Daoy (cell line): Measurements from ENCODE around the gene TSPAN10. TPM values are rescaled to one million over a fixed set of nuclear protein-coding genes. Genes with fewer than 3 reads are reported as not detected.
A peak's percentile ranks its signal among the peaks of the same experiment; 100 is the strongest.

Experiments used
- DNase-seq: peaks from one replicate; pipeline ENCODE4 v3.0.0-alpha.2; 2015; ENCODE audit warnings: low read depth
- total RNA-seq: library from RNA; depleted of rRNA; stranded (reverse); fragments of >200 nt; shearing (Covaris generic); gene quantifications from 2 replicates; pipeline ENCODE4 v1.2.3, GENCODE V29; 2014

Gene TSPAN10
- total RNA-seq, 1 experiment from 2014 or later, result 2.3 TPM

DNA sequence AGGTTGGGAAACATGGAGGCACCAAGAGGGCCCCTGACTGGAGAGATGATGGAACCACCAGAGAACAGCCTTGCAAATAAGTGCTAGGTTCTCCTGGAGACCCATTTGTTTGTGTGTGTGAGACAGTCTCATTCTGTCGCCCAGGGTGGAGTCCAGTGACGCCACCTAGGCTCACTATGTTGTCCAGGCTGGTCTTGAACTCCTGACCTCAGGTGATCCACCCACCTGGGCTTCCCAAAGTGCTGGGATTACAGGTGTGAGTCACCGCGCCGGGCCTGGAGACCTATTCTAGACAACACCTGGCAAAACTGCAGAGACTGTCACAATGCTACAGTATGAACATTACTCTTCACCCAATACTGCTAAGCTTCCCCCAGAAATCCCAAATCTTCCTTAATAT is 1.6 kb upstream of the TSPAN10 start:
- DNase-seq, result no peak

DNA sequence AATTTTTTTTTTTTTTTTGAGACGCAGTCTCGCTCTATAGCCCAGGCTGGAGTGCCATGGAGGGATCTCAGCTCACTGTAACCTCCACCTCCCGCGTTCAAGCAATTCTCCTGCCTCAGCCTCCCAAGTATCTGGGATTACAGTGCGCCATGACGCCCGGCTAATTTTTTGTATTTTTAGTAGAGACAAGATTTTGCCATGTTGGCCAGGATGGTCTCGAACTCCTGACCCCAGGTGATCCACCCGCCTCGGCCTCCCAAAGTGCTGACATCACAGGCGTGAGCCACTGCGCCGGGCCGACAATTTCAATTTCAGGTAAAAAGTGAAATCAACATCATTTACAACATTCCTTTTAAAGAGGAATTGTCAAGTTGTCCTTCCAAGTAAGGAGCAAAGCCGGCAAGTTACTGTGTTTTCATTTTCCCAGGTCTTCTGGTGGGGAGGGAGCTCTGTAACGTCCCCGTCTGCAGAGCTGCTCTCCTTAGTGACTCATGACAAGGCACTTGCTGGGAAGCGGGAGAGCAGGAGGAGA is 957 bp upstream of the TSPAN10 start:
- peak; percentile 70 for DNase-seq

DNA sequence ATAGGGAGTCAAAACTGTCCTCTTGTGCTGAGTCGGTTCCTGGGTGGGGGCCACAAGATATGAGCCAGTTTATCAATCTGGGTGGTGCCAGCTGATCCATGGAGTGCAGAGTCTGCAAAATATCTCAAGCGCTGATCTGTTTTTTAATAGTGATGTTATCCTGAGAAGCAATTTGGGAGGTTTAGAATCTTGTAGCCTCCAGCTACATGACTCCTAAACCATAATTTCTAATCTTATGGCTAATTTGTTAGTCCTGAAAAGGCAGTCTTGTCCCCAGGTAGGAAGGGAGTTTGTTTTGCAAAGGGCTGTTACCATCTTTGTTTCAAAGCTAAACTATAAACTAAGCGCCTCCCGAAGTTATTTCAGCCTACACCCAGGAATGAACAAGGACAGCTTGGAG is 1.7 kb downstream of the TSPAN10 start:
- no peak for DNase-seq

DNA sequence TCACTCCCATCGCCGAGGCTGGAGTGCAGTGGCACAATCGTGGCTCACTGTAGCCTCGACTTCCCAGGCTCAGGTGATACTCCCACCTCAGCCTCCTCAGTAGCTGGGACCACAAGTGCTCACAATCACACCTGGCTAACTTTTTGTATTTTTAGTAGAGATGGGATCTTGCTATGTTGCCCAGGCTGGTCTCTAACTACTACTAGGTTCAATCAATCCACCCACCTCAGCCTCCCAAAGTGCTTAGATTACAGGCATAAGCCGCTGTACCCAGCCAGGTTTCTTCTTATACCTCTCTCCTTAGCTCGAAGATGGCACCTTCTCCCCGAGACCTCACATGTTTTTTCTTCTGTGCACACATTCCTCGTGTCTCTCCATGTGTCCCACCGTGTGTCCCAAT is 3.0 kb downstream of the TSPAN10 start:
- no peak for DNase-seq

DNA sequence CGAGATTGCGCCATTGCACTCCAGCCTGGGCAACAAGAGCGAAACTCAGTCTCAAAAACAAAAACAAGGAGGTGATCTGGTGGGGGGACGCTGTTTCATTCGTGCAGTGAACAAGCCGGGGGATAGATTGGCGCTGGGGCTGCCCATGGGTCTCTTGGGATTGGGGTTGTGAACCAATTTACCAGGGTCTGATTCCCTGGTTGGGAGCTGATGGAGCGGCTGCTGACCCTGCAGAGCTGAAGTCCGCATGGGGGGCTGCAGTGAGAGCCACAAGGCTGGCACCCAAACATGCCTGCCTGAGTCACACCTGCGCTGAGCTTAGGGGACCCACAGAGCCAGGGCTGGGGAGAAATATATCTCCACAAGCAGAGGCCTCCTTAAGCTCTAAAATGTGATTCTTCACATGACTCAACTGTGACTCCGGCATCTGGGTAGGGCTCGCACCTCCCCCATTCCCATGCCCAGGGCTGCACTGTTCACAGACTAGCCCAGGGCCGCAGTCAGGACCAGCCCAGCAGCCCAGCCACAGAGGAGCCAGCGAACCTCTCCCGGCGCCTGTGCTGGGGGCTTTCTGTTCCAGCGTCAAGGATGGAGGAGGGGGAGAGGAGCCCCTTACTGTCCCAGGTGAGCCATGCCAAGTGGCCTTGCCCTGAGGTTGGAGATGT is 5.0 kb downstream of the TSPAN10 start:
- DNase-seq, result peak; percentile 75

DNA sequence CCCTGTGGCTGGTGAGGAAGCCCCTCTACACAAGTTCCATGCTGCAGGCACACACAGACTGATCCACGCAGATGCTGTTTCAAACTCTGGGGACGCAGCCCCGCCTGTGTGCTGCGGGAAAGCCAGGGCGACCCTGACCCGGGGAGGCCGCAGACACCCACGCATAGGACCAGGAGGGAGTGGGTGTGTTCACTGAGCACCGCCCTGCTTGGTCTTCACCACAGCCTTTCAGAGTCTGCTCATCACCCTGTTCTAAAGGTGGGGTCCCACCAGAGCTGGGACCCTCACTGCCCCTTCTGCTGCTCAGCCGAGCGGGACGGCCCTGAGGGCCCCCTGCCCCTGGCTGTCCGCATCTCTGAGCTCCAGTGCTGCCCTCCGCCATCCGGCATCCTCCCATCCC is 7.5 kb downstream of the TSPAN10 start:
- DNase-seq, result no peak

DNA sequence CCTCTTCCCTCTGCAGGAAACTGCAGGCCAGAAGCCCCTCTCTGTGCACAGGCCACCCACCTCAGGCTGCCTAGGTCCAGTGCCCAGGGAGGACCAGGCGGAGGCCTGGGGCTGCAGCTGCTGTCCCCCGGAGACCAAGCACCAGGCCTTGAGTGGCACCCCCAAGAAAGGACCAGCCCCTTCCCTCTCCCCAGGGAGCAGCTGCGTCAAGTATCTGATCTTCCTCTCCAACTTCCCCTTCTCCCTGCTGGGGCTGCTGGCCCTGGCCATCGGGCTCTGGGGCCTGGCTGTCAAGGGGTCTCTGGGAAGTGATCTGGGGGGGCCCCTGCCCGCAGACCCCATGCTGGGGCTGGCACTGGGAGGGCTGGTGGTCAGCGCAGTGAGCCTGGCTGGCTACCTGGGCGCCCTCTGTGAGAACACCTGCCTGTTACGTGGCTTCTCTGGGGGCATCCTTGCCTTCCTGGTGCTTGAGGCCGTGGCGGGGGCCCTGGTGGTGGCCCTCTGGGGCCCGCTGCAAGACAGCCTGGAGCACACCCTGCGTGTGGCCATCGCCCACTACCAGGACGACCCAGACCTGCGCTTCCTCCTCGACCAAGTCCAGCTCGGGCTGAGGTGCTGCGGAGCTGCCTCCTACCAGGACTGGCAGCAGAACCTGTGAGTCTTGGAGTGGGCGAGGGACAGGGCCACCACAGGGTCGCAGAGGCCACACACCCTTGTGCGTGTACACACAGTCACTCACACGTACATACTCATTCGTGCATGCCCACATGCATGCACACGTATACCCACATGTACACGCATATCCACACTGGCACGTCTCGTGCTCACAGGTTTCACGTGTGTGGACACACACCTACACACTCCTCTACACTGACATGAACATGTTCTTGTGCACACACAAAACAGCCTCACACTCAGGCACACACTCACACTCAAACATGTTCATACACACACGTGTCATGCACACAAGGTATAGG is 8.3 kb downstream of the TSPAN10 start:
- DNase-seq, result no peak

DNA sequence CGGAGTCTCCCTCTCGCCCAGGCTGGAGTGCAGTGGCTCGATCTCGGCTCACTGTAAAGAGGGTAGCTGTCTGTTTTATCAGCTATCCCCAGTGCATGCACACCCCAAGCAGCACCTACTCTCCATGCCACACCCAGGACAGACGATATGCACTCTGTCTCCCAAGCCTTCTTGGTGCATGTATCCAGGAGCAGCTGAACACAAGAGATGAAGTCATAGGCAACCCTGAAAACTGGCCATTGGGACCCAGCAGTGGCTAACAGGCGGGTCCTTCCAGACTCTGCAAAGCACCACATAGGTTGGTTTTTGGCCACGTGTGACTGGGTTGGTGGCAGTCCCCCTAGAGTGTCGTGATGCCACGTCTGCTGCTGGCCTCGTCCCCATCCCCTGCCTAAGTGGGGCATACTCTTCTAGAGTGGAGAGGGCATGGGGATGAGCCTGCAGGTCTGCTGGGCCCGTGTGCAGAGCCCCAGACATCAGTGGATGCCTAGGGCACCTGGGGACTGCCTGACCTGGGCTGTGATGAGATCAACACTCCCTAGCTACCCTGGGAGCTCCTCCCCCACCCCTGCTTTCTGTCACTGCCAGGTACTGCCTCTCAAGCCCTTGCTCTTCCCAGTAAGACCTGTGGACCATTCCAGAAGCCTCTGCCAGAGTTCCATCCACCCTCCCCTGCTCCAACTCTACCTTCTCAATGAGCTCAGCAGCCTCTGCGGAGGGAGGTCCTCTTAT is 10.0 kb downstream of the TSPAN10 start:
- no peak for DNase-seq

DNA sequence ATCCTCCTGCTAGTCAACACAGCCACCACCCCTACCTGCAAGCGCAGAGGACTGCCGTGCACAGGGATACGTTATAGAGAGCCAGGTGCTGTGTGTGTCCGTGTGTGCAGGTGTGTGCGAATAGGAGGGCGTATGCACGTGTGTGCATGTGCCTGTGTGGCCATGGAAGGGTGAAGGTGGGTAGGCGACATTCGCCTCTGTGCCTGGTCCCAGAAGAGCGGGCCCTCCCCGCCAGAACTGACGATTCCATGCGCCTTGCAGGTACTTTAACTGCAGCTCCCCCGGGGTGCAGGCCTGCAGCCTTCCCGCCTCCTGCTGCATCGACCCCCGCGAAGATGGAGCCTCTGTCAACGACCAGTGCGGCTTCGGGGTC is 10.6 kb downstream of the TSPAN10 start:
- no peak for DNase-seq

DNA sequence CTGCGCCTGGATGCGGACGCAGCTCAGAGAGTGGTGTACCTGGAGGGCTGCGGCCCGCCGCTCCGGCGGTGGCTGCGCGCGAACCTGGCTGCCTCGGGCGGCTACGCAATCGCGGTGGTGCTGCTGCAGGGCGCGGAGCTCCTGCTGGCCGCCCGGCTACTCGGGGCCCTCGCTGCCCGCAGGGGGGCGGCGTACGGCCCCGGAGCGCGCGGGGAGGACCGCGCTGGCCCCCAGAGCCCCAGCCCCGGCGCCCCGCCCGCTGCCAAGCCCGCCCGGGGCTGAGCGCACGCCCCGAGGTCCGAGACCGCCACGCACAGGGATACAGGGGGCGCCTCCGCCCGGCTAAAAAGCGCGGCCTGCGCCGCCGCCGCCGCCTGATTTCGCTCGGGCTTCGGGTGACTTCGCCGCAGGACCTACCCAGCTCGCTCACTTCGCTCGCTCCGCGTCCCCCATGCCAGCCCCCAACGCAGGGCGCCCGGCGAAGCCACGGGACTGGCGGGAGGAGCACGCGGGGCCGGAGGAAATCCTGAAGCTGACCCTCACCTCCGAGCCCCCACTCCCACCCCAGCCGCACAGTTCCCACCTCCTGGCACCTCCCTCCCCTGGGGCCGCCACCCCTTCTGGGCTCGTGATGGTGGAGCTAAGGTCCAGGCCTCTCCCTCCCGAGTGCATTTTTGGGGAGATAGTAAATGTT is 11.2 kb downstream of the TSPAN10 start:
- no peak for DNase-seq

DNA sequence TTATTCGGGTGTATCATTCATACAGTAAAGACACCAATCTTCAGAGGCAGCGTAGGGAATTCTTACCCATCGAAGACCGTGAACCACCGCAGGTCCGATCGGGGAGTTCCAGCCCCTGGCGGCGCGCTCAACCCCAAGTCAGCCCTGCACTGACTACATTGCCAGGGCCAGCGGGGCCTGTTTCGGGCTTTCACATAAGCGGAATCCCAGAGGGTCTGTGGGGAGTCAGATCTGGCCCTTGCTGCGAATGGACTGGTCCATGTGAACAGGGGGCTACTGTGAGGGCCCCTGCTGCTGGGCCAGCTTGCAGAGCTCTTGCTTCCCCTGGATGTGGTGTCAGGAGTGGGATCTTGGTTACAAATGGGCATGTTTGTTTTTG is 11.7 kb downstream of the TSPAN10 start:
- no peak for DNase-seq

DNA sequence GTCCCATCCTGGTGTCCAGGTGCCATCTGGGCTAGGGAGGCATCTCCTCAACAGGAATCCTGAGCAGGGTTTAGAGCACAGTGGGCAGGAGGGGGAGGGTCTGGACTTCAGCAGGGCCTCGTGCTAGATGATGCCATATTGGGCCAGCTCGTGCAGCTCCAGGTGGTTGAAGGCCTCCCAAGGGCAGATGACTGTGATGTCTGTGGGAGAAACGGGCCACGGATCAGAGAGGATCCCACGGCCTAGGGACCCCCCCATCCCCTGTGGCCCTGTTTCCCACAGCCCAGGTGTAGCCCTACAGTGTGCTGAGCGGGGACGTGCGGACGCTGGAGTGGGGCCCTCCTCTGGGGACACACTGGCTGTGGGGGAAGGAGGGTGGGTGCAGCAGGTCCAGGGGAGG is 14.0 kb downstream of the TSPAN10 start:
- no peak for DNase-seq

DNA sequence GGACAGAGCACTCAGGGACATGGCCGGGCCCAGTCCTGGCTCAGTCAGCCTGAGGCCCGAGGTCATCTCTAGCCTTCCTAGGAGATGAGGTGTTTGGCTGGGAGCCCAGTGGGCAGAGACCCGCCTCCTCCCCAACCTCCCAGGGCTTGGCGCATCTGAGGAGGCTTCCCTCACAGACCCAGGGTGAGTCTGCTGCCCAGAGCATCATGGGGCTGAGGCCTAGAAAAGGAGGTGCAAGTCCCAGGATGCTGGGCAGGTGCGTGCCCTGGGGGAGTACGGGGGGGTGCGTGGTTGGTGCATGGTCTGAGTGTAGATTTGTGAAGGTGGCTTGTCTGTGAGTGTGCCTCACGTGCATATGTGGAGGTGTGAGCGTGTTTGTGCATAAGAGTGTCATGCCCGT is 14.7 kb downstream of the TSPAN10 start:
- peak; percentile 80 for DNase-seq

DNA sequence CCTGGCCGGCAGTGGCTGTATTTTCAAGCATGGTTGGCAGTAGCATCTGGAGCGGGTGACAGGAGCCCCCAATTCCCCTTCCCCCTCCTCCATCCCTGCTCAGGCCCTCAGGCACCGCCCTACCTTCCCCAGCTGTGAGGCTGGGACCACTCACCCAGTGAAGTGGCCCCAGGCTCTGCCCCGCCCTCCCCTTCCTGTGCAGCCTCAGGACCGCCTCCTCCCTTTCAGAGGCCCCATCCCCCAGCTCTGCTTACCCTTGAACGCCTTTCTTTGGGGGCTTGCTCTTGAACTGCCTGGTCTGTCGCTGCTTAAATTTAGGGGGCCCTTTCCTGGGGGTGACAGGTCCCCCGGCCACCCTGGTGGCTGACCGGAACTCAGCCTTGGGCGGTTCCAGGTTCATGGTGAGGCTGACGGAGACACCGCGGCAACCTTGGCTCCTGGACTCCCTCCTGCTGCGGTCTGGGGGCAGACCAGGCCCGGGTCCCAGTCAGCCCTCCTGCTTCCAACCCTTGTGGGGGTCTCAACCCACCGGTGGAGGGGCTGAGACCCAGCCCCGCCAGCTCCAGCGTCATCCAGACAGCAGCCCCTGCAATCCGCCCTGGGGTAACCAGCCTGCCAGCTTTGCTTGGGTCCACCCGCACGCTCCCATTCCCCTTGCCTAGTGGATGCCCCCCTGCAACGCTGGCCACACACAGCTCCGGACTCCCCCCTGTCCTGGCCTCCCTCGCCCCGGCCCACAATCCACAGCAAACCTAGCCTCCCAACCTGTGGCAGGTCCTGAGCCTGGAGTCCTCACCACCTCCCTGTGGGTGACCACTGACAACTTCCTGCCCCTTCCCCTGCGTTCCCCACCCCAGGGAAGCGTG is 16.1 kb downstream of the TSPAN10 start:
- DNase-seq, result no peak

DNA sequence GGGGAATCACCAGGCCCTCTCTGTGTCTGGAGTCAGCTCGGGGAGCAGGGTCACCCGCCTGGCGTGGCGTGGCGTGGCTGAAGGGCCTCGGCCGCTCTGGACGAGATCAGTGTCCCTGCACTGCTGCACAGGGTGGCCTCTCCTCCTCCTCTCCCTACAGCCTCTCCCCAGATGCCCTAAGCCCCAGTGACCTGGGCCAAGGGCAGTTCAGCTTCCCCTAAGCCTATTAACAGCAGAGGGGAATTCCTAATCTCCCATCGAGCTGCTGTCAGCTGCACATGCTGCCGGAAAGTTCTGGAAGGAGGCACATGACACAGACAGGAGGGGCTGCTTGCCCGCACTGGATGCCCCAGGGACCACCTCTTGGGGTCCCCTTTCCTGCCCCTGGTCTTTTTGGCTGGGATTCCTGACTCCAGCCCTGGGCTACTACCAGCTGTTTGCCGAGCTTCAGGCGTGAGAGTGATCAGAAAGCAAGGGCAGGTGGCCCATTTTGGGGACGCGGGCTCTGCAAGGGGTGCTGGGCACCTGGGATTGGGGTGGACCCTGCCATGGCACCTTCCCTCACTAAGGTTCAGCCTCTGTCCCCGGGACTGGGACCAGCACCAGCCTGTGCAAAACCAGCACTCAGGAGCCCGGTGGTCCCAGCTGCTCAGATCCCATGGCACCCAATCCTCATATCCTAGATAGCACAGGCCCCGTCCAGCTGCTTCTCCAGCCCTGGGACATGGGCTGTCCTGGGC is 18.6 kb downstream of the TSPAN10 start:
- DNase-seq, result no peak

DNA sequence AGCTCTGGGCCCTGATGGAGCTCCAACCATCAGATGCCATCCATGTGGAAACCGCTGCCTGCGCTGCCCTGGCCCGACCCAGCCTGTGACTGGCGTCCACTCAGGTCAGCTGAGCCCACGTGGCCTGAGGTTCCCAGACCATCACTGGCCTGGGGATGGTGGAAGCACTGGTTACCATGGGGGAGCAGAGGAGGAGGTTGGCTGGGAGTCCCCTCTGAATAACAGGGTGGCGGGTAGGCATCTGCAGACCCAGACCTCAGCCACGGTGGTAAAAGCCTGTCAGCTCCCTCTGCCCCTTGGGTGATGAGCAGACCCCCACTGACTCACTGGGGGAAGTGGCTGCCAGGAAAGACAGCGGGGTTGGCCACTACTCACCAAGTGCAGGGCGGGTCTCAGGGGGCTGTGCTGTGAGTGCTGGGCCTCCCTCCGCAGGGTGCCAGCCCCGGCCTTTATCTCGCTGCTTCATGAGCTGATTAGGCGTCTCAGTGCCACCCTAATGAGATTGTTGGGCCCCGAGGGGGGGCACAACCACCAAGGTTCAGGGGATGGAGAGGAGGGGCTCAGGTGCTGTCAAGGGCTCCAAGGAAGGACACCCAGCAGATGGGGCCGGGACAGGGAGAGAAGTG is 19.2 kb downstream of the TSPAN10 start, which contains the start of gene PDE6G:
TSS of gene PDE6G (minus strand) at position 425 of the 626 bp plus-strand sequence. CDS start 3,237 bp downstream, outside the sequence.
- DNase-seq, result no peak

DNA sequence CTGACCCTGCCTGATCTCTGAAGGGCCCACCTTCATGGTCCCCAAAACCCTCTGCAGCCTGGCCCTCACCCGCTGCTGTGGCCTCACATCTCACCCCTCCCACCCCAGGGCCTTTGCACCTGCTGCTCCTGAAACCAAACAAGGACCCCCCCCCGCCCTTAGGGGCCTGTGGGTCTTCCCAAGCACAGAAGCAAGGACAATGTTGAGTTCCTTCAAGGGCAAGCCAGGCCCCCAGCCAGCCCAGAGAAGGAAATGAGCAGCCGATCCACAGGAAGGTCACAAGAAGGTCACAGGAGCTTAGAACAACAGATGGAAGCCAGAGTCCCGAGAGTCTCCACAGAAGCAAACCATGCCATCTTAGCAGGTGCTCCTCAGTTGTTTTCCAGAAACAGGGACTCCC is 19.8 kb downstream of the TSPAN10 start:
- DNase-seq, result no peak

DNA sequence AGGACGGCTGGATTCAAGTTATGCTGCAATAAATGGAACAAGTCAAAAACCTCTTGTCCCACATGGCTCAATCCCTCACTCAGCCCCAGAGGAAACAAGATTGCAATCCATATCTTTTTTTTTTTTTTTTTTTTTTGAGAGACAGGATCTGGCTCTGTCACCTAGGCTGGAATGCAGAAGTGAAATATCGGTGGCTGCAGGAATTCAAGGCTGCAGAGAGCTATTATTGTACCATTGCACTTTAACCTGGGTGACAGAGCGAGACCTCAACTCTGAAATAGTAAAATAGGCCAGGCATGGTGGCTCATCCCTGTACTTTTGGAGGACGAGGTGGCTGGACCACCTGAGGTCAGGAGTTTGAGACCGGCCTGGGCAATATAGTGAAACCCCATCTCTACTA is 22.0 kb downstream of the TSPAN10 start:
- DNase-seq, result no peak

DNA sequence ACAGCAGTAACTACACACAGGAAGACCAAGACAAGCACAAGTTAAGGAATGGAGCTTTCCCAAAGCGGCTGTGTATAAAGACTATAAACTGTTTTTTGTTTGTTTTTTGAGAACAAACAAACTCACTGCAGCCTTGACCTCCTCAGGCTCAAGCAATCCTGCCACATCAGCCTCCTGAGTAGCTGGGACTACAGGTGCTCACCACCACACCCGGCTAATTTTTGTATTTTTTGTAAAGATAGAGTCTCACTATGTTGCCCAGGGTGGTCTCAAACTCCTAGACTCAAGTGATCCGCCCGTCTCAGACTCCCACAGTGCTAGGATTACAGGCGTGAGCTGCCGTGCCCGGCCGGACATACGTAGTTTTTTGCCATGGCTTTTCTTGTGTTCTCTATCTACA is 23.4 kb downstream of the TSPAN10 start:
- no peak for DNase-seq
